Loucy (cell line): Measurements from ENCODE around the gene PARD3B.

ENCODE experiments used
- H2AFZ ChIP-seq: fragments of 200-600 bp; sonication (generic); 2 replicates; pipeline ENCODE4 v1.6.0; 2016; ENCODE audit warnings: antibody characterized with exemption, mild to moderate bottlenecking, low read length, moderate library complexity
- H3F3A ChIP-seq: fragments of 200-600 bp; 2 replicates; pipeline ENCODE4 v1.6.0; 2016; ENCODE audit warnings: antibody characterized with exemption, low read depth, mild to moderate bottlenecking
- H3K27me3 ChIP-seq: fragments of 200-600 bp; sonication (generic); 2 replicates; pipeline ENCODE4 v1.6.1; 2014; ENCODE audit warnings: low read length, mild to moderate bottlenecking; ENCODE audit not compliant: insufficient read depth, poor library complexity, severe bottlenecking
- H3K36me3 ChIP-seq: fragments of 200-600 bp; sonication (generic); 2 replicates; pipeline ENCODE4 v1.6.1; 2016; ENCODE audit warnings: low read length; ENCODE audit not compliant: insufficient read depth
- H3K4me1 ChIP-seq: fragments of 200-600 bp; sonication (generic); 2 replicates; pipeline ENCODE4 v1.5.1; 2014; ENCODE audit warnings: low read length, mild to moderate bottlenecking; ENCODE audit not compliant: insufficient read depth, poor library complexity, severe bottlenecking
- H3K4me2 ChIP-seq: fragments of 200-600 bp; sonication (generic); 2 replicates; pipeline ENCODE4 v1.6.0; 2014; ENCODE audit warnings: antibody characterized with exemption, low read length, low read depth, mild to moderate bottlenecking; ENCODE audit not compliant: poor library complexity, severe bottlenecking
- H3K4me3 ChIP-seq: fragments of 200-600 bp; sonication (generic); 2 replicates; pipeline ENCODE4 v1.5.1; 2014; ENCODE audit warnings: low read length, mild to moderate bottlenecking, mixed read lengths; ENCODE audit not compliant: poor library complexity, severe bottlenecking
- H3K79me2 ChIP-seq: fragments of 200-600 bp; sonication (generic); 2 replicates; pipeline ENCODE4 v1.6.1; 2014; ENCODE audit warnings: low read length; ENCODE audit not compliant: insufficient read depth
- H3K9ac ChIP-seq: fragments of 200-600 bp; sonication (generic); 2 replicates; pipeline ENCODE4 v1.6.0; 2014; ENCODE audit warnings: mild to moderate bottlenecking, low read depth, low read length, moderate library complexity; ENCODE audit not compliant: poor library complexity, severe bottlenecking
- H3K9me2 ChIP-seq: fragments of 200-600 bp; sonication (generic); replicated peaks from 2 replicates; pipeline ENCODE4 v1.6.1; 2016; ENCODE audit warnings: low read depth, low read length, mixed read lengths
- H3K9me3 ChIP-seq: fragments of 200-600 bp; sonication (generic); 2 replicates; pipeline ENCODE4 v1.6.1; 2014; ENCODE audit warnings: mild to moderate bottlenecking, antibody characterized with exemption, low read length, low read depth; ENCODE audit not compliant: insufficient read depth
- H4K20me1 ChIP-seq: fragments of 200-600 bp; sonication (generic); 2 replicates; pipeline ENCODE4 v1.6.0; 2014; ENCODE audit warnings: antibody characterized with exemption, low read length, mild to moderate bottlenecking; ENCODE audit not compliant: insufficient read depth, poor library complexity, severe bottlenecking
- EZH2phosphoT487 ChIP-seq: fragments of 200-600 bp; IDR thresholded peaks from 2 replicates; pipeline ENCODE4 v1.6.1; 2018; ENCODE audit warnings: antibody characterized with exemption, mild to moderate bottlenecking, moderate library complexity, borderline replicate concordance
- TF ChIP-seq, protein P1 (sequence below): fragments of 200-600 bp; sonication (generic); conservative IDR thresholded peaks from 2 replicates; pipeline ENCODE4 v1.5.1; 2014; ENCODE audit warnings: mild to moderate bottlenecking, antibody characterized with exemption, low read length

PARD3B gene

DNA sequence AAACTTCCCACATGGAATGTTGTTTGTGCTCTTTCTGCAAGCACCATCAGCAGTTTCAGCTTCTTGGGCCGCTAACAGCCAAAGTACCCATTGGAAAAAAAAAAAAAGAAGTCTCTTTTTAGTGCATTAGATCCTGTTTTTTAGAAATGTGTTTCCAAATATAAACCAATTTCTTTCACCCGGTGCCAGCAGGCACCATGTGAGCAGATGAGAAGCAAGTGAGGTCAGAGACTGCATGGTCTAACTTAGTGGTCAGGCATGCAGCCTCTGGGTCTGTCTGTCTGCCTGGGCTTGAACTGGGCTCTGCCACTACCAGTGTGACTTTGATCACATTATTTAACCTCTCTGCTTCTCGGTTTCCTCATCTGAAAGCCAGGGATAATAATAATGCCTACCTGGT lies 1061.9 kb downstream of the PARD3B start:
- Histone ChIP-seq H3K4me3 (no peak overlapping the region), H3K27me3 (peaks cover 92% of the 10 kb centered on the region), H2AFZ (no peak overlapping the region), H3K9ac (no peak overlapping the region), H3K9me2 (no peaks in the 10 kb centered on the region), H4K20me1 (no peaks in the 10 kb centered on the region), H3K36me3 (no peaks in the 10 kb centered on the region), H3K9me3 (peaks cover 4% of the 10 kb centered on the region; the same call in 1 of the 2 replicates), H3K4me1 (peaks cover 7% of the 10 kb centered on the region), H3K79me2 (no peaks in the 10 kb centered on the region), H3F3A (no peaks in the 10 kb centered on the region), H3K4me2 (no peak overlapping the region)
- TF ChIP-seq EZH2phosphoT487 = no peak
- TF ChIP-seq, protein P1, sequence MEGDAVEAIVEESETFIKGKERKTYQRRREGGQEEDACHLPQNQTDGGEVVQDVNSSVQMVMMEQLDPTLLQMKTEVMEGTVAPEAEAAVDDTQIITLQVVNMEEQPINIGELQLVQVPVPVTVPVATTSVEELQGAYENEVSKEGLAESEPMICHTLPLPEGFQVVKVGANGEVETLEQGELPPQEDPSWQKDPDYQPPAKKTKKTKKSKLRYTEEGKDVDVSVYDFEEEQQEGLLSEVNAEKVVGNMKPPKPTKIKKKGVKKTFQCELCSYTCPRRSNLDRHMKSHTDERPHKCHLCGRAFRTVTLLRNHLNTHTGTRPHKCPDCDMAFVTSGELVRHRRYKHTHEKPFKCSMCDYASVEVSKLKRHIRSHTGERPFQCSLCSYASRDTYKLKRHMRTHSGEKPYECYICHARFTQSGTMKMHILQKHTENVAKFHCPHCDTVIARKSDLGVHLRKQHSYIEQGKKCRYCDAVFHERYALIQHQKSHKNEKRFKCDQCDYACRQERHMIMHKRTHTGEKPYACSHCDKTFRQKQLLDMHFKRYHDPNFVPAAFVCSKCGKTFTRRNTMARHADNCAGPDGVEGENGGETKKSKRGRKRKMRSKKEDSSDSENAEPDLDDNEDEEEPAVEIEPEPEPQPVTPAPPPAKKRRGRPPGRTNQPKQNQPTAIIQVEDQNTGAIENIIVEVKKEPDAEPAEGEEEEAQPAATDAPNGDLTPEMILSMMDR = no peak

DNA sequence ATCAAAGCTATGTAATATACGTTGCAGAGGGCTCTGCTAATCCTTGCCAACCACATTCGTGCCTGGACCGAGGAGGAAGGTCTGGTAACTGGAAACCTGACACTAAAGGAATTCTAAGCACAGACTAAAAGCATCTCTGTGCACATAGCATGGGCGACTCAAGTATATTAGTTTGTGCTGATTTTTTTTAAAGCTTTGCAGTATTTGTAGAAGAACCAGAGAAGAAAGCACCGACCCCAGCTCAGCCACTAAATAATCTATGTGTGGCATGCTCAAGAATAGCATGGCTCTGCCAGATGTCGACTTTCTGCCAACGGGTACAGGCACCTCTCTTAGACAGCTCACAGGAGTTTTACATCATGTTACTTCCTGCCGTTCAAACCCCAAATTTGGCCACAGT lies 1063.8 kb downstream of the PARD3B start:
- no peaks in the 10 kb centered on the region for H3K9me2 ChIP-seq
- peaks cover 4% of the 10 kb centered on the region; the same call in 1 of the 2 replicates for H3K9me3 ChIP-seq
- no peaks in the 10 kb centered on the region for H4K20me1 ChIP-seq
- H3F3A ChIP-seq = no peaks in the 10 kb centered on the region
- TF ChIP-seq, protein P1 = no peak
- TF ChIP-seq EZH2phosphoT487 = no peak
- no peaks in the 10 kb centered on the region for H3K79me2 ChIP-seq
- no peak overlapping the region for H2AFZ ChIP-seq
- H3K36me3 ChIP-seq = no peaks in the 10 kb centered on the region
- no peak overlapping the region for H3K4me2 ChIP-seq
- H3K4me1 ChIP-seq = peaks cover 14% of the 10 kb centered on the region
- H3K9ac ChIP-seq = no peak overlapping the region
- no peak overlapping the region for H3K4me3 ChIP-seq
- H3K27me3 ChIP-seq = peaks cover 98% of the 10 kb centered on the region

- H3K9ac ChIP-seq = no peak overlapping the region
- H2AFZ ChIP-seq = no peak overlapping the region
- peaks cover 14% of the 10 kb centered on the region for H3K4me1 ChIP-seq
- H4K20me1 ChIP-seq = no peaks in the 10 kb centered on the region
- TF ChIP-seq, protein P1 = no peak
- TF ChIP-seq EZH2phosphoT487 = no peak
- no peaks in the 10 kb centered on the region for H3K36me3 ChIP-seq
- peaks cover 100% of the 10 kb centered on the region for H3K27me3 ChIP-seq
- H3K9me2 ChIP-seq = no peaks in the 10 kb centered on the region
- H3K4me3 ChIP-seq = no peak overlapping the region
- no peaks in the 10 kb centered on the region; the same call in 1 of the 2 replicates for H3K9me3 ChIP-seq
- no peak overlapping the region for H3K4me2 ChIP-seq
- H3K79me2 ChIP-seq = no peaks in the 10 kb centered on the region
- H3F3A ChIP-seq = no peaks in the 10 kb centered on the region
These were observed 1065.2 kb downstream of the PARD3B start for GRCh38 chr2:205610437-205610836.
